ENCODE measurements around the gene NF2.

NF2 gene

DNA sequence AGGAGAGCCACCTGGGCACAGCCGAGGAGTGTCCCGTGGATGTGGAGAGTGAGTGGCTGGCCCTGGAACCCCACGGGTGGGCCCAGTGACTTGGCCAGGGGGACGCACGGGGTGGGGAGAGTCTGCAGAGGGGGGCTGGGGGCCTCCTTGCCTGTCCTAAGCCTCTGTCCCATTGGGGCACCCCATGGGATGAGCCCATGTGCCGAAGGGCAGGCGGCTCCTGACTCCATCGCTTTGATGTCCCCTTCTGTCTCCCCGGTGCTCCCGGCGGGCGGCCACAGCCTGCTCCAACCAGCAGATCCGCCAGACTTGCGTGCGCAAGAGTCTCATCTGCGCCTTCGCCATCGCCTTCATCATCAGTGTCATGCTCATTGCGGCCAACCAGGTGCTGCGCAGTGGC lies 125.7 kb downstream of the NF2 start:
- Histone ChIP-seq H3K36me3 (ENCODE audit: insufficient read depth, low read length) (no peaks in the 10 kb centered on the region), H3K9ac (ENCODE audit: low read depth, low read length) (no peak overlapping the region), H3K9me3 (ENCODE audit: control insufficient read depth, insufficient read depth, low read length) (no peaks in the 10 kb centered on the region), H3K4me1 (ENCODE audit: insufficient read depth, low read length) (no peaks in the 10 kb centered on the region; the same call in 1 of the 2 replicates)

DNA sequence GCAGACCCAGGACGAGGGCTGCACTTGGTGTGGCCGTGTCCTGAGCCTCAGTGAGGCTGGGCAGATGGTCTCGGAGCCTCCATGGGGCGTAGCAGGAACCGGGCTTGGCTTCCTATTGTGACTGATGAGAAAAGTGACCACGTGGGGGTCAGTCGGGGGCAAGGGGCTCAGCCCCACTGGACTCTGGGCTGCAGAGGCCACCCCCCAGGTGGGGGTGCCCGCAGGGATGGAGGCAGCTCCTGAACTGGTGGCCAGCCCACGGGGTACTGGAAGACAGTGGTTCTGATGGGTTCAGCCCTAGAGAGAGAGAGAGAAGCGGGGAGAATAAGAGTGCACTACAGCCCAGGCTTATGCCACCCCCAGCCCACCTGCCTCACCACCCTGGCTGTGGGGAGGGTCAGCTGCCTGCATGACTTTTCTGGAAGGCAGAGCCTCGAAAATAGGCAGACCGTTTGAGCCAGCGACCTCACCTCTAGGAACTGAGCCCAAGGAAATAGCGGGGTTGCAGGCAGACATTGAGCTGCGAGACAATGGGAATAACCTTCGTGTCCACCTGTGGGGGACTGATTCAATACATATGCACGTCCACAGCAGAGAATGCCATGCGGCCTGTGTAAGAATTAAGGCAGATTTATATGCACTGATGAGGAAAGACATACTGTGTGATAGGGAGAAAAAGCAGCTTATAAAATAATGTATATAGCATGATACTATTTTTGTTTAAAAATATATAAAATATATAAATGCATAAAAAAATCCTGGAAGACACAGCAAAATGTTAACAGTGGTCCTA lies 127.8 kb downstream of the NF2 start:
- Histone ChIP-seq H3K4me1 (ENCODE audit: insufficient read depth, low read length) (peaks cover 13% of the 10 kb centered on the region), H3K9ac (ENCODE audit: low read depth, low read length) (no peak overlapping the region), H3K36me3 (ENCODE audit: insufficient read depth, low read length) (no peaks in the 10 kb centered on the region), H3K9me3 (ENCODE audit: control insufficient read depth, insufficient read depth, low read length) (no peaks in the 10 kb centered on the region)

DNA sequence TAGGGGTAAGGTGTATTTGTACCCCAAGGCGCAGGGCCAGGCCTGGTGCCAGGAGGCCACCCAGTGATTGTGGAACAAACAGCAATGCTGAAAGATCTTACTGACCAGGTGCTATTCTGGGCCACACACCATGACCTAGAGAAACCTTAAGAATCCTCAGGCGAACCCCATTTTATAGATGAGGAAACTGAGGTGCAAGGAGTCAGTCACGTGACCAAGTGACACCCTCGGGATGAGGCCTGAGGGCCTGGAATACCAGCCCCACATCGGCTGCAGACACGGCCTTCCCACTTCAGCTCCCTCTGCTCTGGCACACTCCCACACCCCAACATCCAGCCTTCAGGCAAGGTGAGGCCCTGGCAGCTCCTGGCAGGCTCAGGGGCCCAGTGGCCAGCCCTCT lies 129.4 kb downstream of the NF2 start:
- Histone ChIP-seq H3K36me3 (ENCODE audit: insufficient read depth, low read length) (no peaks in the 10 kb centered on the region), H3K9me3 (ENCODE audit: control insufficient read depth, insufficient read depth, low read length) (no peaks in the 10 kb centered on the region), H3K4me1 (ENCODE audit: insufficient read depth, low read length) (peaks cover 13% of the 10 kb centered on the region), H3K9ac (ENCODE audit: low read depth, low read length) (no peak overlapping the region)

DNA sequence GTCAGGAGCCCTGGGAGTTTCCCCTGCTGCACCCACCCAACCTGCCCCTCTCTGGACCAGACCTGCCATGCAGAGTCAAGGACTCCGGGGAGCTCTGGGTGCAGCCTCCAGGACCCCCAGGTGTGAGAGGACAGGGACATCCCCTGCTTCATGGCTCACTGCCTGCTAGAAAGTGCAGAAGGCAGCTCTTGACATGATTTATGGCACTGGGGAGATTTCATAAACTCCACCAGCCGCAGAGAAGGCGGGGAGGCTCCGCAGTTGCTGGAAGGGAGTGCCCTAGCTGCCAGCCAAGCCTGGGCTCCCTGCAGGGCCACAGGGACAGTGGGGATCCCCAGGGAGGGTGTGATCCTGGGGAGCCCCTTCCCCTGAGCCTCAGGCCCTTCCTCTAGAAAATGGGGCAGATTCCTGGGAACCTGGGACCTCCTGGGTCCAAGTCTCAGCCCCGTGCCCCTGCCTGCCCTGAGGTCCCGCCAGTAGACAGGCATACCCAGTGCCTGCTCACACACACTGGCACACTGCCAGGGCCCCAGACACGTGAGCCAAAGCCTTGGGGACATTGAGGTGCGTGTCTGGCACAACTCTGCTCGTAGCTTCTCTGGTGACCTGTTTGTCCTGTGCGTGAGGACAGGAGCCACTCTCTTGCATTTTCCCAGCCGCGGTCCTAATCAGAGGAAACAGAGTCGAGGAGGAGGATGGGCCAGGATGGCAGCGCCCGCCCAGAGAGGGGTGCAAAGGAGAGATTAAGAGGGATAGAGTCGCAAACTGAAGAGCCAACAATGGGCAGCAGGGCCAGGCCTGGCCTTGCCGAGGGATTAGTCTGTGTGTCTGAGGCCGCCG lies 130.1 kb downstream of the NF2 start:
- Histone ChIP-seq H3K9me3 (ENCODE audit: control insufficient read depth, insufficient read depth, low read length) (no peaks in the 10 kb centered on the region), H3K9ac (ENCODE audit: low read depth, low read length) (no peak overlapping the region), H3K4me1 (ENCODE audit: insufficient read depth, low read length) (peaks cover 13% of the 10 kb centered on the region), H3K36me3 (ENCODE audit: insufficient read depth, low read length) (no peaks in the 10 kb centered on the region)

DNA sequence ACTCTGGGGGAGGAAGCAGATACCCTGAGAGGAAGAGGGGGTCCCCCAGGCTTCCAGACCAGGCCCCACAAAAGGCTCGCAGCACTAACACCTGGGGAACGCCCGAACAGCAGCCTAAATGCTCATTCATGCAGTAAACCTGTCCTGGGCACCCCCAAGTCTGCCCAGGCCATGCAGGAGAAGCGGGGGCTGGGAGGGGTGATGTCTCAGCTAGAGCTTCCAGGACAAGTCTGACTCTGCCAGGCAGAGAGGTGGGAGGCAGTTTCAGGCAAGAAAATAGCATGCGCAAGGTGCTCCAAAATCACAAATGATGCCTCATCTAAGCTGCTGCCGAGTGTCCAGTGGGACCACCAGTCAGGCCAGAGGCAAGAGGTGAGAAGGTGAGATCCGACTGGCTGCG lies 131.0 kb downstream of the NF2 start:
- no peak overlapping the region for H3K9ac ChIP-seq (ENCODE audit: low read depth, low read length)
- peaks cover 13% of the 10 kb centered on the region for H3K4me1 ChIP-seq (ENCODE audit: insufficient read depth, low read length)
- no peaks in the 10 kb centered on the region for H3K36me3 ChIP-seq (ENCODE audit: insufficient read depth, low read length)
- no peaks in the 10 kb centered on the region for H3K9me3 ChIP-seq (ENCODE audit: control insufficient read depth, insufficient read depth, low read length)

DNA sequence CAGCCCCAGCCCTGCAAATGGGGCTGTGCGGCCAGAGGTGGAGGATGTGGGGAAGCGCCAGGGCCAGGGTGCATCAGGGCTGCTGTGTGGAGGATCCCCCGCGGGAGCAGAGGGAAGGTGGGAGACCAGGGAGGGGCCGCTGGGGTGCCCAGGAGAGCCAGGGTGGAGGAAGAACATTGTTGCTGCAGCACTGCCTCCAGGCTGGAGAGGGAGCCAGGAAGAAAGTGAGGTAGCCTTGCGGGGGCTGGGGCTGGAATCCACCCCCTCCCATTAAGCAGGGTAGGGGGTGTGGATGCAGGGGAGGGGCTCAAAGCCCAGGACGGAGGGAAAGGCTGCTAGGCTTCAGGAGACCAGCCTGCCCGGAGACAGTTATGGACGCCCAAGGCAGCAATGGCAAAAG lies 131.4 kb downstream of the NF2 start:
- Histone ChIP-seq H3K9me3 (ENCODE audit: control insufficient read depth, insufficient read depth, low read length) (no peaks in the 10 kb centered on the region), H3K4me1 (ENCODE audit: insufficient read depth, low read length) (peaks cover 13% of the 10 kb centered on the region), H3K36me3 (ENCODE audit: insufficient read depth, low read length) (no peaks in the 10 kb centered on the region), H3K9ac (ENCODE audit: low read depth, low read length) (no peak overlapping the region)

DNA sequence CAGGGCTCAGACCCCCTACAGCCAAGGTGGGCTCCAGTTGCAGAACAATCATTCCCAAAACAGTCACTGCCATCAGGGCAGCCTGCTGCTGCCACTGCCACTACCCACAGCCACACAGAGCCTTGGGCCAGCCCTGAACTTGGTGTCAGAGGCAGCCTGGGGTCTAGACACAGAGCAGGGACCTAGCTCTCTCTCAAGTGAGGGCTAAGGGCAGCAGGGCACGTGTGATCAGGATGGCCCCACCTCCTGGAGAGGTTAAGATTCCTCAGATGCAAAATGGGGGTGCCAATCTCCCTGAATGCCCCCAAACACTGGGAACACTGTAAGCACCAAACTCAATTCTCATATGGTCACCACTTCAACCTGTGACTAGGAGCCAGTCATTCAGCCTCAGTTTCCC lies 132.0 kb downstream of the NF2 start:
- Histone ChIP-seq H3K36me3 (ENCODE audit: insufficient read depth, low read length) (no peaks in the 10 kb centered on the region), H3K9ac (ENCODE audit: low read depth, low read length) (no peak overlapping the region), H3K4me1 (ENCODE audit: insufficient read depth, low read length) (peaks cover 13% of the 10 kb centered on the region), H3K9me3 (ENCODE audit: control insufficient read depth, insufficient read depth, low read length) (no peaks in the 10 kb centered on the region)

DNA sequence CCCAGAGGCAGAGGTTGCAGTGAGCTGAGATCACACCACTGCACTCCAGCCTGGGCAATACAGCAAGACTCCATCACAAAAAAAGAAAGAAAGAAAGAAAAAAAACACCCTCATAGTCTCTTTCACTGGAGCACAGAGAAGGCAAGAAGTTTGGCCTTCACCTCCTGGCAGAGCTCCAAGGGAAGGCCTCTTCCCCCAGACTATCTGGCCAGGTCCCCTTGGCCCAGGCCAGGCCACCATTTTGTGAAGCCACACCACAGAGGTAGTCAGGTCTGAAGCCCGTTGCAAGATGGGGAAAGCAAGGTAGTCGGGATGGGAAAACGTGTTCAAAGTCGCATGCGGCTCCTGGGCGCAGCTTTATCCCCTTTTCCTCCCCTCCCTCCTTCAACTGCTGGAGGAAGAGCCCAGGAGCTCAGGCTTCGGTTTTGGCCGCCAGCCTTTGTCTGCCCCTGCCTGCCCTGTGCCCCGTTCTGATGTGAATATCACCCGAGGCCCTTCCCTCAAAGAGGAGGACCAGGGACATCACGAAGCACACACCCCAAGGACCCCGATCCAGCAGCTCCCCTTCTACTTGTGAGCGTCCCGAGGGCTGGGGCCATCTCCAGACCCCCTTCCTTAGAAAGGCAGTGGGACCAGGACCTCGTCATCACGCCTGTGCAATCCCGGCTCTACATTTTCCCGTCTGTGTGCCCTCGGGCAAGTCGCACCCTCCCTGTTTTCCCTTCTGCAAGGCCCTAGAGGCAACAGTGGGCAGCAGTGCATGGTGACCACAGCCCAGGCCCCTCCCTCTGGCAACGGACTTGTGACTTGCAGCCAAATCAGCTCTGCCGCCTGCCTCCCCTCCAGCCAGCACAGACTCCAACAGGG lies 134.1 kb downstream of the NF2 start:
- no peaks in the 10 kb centered on the region for H3K36me3 ChIP-seq (ENCODE audit: insufficient read depth, low read length)
- peaks cover 13% of the 10 kb centered on the region for H3K4me1 ChIP-seq (ENCODE audit: insufficient read depth, low read length)
- no peak overlapping the region for H3K9ac ChIP-seq (ENCODE audit: low read depth, low read length)
- no peaks in the 10 kb centered on the region for H3K9me3 ChIP-seq (ENCODE audit: control insufficient read depth, insufficient read depth, low read length)

DNA sequence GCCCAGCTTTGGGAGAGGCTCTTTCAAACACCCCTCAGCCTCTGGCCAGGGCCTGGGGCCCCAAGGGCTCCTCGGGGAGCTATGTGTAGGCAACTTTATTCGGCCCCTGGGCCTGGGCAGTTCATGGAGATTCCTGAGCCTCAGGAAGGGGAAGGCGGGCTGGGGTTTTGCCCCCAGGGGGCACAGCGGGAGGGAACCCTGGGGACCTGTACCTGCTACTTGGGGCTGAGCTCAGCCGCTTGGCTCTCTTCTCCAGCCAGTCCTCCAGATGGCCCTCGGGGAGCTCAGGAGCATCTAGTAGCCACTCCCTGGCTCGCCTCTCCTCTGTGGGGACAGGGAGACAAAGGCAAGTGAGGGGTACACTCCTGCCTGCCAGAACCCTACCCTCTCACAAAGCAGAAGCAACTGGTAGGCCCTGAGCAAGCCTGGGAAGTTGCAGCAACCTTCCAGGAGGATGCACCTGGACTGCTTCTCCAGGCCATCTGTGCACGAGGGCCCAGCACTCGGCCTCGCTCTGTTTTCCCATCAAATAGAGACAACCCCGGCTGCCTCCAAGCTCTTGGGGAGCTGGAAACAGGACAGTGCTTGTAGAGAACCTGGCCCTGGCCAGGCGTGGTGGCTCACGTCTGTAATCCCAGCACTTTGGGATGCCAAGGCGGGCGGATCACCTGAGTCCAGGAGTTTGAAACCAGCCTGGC lies 134.8 kb downstream of the NF2 start:
- Histone ChIP-seq H3K9me3 (ENCODE audit: control insufficient read depth, insufficient read depth, low read length) (no peaks in the 10 kb centered on the region), H3K9ac (ENCODE audit: low read depth, low read length) (no peak overlapping the region), H3K36me3 (ENCODE audit: insufficient read depth, low read length) (no peaks in the 10 kb centered on the region), H3K4me1 (ENCODE audit: insufficient read depth, low read length) (peaks cover 13% of the 10 kb centered on the region)

DNA sequence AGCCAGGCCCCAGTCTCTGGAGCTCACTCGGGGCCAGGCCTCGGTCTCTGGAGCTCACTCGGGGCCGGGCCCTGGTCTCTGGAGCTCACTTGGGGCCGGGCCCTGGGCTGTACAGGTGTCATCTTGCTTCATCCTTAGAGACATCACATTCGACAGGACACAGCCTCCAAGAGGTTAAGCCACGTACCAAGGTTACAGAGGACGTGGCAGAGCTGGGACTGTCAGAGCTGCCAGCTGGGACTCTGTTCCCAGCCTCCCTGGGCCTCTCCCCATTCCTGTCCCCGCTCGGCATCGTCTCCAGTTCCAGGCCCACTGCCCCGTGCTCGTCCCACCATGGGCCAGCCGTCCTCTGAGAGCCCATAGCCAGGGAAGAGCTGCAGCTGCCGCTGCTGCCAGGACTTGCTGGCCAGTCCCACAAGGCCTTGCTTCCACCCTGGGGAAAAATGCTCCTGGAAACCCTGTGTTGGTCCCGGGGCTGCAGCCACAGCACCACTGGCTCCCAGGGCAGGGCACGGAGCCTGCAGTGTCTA lies 136.0 kb downstream of the NF2 start:
- Histone ChIP-seq H3K9ac (ENCODE audit: low read depth, low read length) (no peak overlapping the region), H3K4me1 (ENCODE audit: insufficient read depth, low read length) (peaks cover 11% of the 10 kb centered on the region), H3K9me3 (ENCODE audit: control insufficient read depth, insufficient read depth, low read length) (no peaks in the 10 kb centered on the region), H3K36me3 (ENCODE audit: insufficient read depth, low read length) (no peaks in the 10 kb centered on the region)

DNA sequence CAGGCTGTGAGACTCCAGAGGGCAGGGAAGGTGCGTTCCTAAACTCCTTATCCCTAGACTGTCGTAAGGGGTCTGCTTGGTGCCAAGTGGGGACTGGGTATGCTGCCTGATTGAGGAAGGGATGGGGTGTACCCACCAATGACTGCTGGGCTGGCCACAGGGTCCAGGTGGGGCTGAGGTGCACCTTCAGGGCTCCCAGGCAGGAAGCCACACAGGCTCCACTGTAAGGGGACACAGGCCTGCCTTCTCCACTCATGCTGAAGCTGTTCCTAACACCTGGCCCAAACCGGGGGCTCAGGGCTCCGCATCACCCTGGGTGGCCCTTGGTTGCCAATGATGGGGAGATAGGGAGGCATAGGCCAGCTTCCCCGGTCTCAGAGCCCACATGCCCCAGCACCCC lies 136.8 kb downstream of the NF2 start:
- H3K9me3 ChIP-seq (ENCODE audit: control insufficient read depth, insufficient read depth, low read length) = no peaks in the 10 kb centered on the region
- H3K36me3 ChIP-seq (ENCODE audit: insufficient read depth, low read length) = no peaks in the 10 kb centered on the region
- H3K9ac ChIP-seq (ENCODE audit: low read depth, low read length) = no peak overlapping the region
- H3K4me1 ChIP-seq (ENCODE audit: insufficient read depth, low read length) = peaks cover 3% of the 10 kb centered on the region

DNA sequence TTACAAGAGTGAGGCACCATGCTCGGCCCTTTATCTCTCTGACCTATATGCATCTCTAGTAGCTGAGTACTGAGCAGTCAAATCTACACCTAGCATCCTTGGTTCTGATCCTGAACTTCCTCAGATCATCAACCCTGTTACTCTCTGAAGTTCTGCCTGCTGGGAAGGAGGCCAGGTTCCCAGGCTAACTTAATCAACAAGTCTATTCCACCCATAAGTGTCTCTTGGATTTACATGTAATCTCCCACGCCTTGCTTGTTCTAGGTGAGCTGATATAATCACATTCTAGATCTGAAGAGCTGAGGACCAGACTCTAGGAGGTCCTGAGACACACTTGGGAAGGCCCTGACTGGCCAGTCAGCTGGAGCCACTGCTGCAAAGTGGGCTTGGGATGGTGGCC lies 138.5 kb downstream of the NF2 start:
- H3K4me1 ChIP-seq (ENCODE audit: insufficient read depth, low read length) = no peaks in the 10 kb centered on the region; the same call in 1 of the 2 replicates
- H3K9me3 ChIP-seq (ENCODE audit: control insufficient read depth, insufficient read depth, low read length) = no peaks in the 10 kb centered on the region
- H3K9ac ChIP-seq (ENCODE audit: low read depth, low read length) = no peak overlapping the region
- H3K36me3 ChIP-seq (ENCODE audit: insufficient read depth, low read length) = no peaks in the 10 kb centered on the region

DNA sequence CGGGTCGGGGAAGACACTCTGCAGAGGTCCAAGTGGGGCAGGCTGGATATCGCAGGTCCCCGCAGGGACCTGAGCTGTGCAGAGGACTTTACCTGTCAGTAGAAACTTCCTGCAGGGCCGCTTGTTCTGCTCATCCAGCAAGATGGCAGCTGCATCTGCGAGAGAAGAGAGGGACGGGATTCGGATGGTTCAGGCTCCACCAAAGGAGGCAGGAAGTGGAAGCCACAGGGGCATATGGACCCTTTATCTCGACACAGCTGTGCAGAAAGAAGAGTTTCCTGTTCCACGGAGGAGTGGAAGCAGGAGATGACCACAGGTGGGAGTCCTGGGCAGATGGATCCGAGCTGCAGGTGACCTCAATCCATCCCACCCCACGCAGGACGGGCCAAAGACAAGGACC lies 138.9 kb downstream of the NF2 start:
- no peaks in the 10 kb centered on the region for H3K9me3 ChIP-seq (ENCODE audit: control insufficient read depth, insufficient read depth, low read length)
- no peaks in the 10 kb centered on the region; the same call in 1 of the 2 replicates for H3K4me1 ChIP-seq (ENCODE audit: insufficient read depth, low read length)
- H3K36me3 ChIP-seq (ENCODE audit: insufficient read depth, low read length) = no peaks in the 10 kb centered on the region
- no peak overlapping the region for H3K9ac ChIP-seq (ENCODE audit: low read depth, low read length)

DNA sequence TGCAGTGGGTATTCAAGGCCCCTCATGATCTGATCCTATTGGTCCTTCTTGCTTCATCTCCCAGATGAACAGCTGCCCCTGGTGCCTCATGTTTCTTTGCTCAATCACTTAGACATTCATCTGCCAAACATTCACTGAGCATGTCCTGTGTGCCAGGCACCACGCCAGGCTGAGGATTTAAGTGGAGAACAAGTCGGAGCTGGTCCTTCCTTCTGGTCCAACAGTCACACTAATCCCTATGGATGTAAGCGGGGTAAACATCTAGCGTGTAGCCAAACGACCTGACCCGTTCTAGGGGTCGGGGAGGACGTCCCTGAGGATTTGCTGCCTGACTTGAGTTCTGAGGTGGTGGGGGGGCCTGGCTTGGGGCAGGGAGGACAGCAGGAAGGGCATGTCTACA lies 141.5 kb downstream of the NF2 start:
- no peaks in the 10 kb centered on the region for H3K9me3 ChIP-seq (ENCODE audit: control insufficient read depth, insufficient read depth, low read length)
- H3K36me3 ChIP-seq (ENCODE audit: insufficient read depth, low read length) = no peaks in the 10 kb centered on the region
- H3K9ac ChIP-seq (ENCODE audit: low read depth, low read length) = no peak overlapping the region
- no peaks in the 10 kb centered on the region for H3K4me1 ChIP-seq (ENCODE audit: insufficient read depth, low read length)

Data from ES-I3 (cell line).